NB4 (cell line): Measurements from ENCODE around the gene TXNRD2.

Experiments
- MAX ChIP-seq: IDR thresholded peaks from 2 replicates; pipeline ENCODE4 v1.6.1; 2011; ENCODE audit warnings: low read depth, low read length
- POLR2A ChIP-seq: IDR thresholded peaks from 2 replicates; pipeline ENCODE4 v1.6.1; 2011; ENCODE audit warnings: mild to moderate bottlenecking; ENCODE audit not compliant: insufficient read length; ENCODE audit errors: extremely low read depth

DNA sequence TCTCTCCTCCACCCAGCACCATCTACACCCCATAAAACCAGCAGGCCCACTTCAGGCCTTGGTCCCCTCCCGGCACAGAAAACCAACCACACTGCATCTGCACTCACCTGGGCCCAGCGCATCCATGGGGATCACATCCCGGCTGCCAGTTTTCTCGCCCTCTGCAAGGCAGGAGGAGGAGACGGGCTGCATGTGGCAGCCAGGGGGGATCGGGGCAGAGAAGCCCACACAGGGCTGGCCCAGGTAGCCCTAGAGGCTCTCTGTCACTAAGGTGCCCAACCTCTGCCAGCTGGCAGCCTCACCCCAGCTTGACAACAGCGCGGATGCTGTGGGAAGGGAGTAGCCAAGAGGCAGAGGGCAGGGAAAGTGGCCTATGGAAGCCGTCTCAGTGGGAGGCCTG lies 30.6 kb upstream of the TXNRD2 start:
- TF ChIP-seq POLR2A (no peak), MAX (no peak)
